ENCODE results near the gene GOLGA5.
"Not testable (repeated sequence)": the region's sequence is repeated elsewhere in the genome, so short reads cannot be mapped to it uniquely, and the experiment has no call there.

The GOLGA5 gene

DNA sequence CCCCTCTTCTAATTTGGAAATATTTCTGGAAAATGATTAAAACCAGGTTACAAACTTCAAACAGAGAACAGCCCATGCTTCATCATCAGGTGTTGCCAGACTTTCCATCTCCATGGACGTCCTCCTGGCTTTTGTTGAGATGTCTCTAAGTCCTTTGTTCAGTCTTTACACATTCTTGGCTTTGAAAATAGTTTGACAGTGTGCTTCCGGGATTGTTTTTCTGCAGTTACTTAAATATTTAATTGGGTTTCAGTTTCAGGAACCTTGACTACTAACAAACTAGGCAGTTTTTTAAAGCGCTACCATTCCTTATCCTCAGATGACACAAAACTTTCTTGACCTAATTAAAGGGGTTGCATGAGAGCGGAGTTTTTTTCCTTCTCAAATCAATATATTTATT lies 47.8 kb downstream of the GOLGA5 start:
- no peak for DNase-seq

- no peak for DNase-seq
Observed at GRCh38 chr14:92844204-92844603, 50.1 kb downstream of the GOLGA5 start.

DNA sequence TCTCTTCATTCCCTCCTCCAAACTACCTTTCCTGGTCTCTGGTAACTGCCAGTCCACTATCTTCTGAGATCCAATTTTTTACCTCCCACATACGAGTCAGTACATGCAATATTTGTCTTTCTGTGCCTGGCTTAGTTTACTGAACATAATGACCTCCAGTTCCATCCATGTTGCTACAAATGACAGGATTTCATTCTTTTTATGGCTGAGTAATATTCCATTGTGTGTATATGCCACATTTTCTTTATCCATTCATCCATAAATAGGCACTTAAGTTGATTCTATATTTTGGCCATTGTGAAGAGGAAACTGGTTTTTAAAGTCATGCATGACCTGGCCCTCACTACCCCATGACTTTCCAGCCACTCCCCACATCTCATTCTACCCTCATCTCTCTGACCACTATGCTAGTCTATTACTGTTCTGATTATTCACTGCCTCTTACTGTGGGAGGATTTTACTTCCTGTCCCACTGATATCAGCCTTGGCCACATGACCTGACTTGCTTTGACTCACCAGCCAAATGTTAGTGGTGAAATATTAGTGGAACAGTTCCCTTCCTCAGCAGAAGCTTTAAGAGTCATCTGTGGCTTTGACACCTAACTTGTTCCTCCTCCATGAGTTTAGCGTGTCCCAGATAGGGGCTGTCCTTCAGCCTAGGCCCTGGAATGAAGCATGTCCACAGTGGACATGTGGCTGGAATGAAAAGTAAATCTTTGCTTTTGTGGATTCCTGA lies 52.2 kb downstream of the GOLGA5 start:
- DNase-seq = no peak

DNA sequence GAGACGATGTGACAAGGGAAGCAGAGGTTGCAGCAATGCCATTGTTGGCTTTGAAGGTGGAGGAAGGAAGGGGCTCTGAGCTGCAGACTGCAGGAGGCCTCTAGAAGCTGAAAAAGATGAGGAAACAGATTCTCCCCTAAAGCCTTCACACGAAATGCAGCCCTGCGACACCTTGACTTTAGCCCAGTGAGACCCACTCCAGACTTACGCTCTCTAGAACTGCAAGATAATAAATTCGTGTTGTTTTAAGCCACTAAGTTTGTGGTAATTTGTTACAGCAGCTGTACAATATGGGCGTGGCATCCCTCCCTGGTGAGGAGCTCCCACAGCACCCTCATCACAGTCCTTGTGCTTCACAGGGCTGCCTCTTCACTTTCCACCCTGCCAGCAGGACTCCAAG lies 53.2 kb downstream of the GOLGA5 start:
- DNase-seq = no peak

DNA sequence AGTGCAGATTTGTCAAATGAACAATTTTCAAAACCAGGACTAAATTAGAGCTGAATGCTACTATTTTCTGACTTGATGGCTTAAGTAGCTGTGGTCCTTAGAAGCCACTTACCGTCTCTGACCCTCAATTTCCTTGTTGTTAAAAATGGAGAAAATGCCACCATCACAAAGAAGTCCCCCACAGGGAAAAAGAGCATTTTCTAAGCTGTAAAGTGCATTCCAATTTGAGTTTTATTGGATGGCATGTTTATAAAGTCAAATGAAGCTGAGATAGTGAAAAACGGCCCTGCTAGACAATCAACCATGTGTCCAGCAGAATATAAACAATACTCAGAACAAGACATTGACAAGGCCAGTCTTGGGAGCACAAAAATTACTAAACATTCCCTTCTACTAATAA lies 53.6 kb downstream of the GOLGA5 start:
- no peak for DNase-seq

DNA sequence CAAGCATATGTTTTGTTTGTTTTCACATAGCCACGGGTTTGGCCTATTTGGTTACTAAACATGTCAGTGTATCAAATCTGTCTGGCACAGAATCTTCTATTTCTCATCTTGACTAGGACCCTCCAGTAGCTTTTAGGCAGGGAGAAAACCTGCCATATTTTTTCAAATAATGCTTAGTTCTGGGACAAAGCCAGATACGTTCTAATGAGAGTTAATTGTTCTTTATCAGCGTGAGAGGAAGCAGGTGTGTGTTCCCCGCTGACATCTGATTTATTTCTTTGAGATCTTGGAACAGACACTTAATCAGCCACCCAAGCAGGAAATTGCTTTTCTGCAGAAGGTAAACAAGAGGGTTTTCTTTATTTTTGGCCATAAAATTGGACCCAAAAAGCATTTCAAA lies 54.8 kb downstream of the GOLGA5 start:
- DNase-seq = no peak

GRCh38 chr14:92850492-92850891 lies 56.4 kb downstream of the GOLGA5 start:
- no peak for DNase-seq

GRCh38 chr14:92853136-92853535 lies 59.0 kb downstream of the GOLGA5 start:
- not testable (repeated sequence) for DNase-seq

- DNase-seq = no peak
Observed at GRCh38 chr14:92860049-92860840, 66.1 kb downstream of the GOLGA5 start.

GRCh38 chr14:92861856-92862745 lies 68.0 kb downstream of the GOLGA5 start:
- DNase-seq = no peak

DNA sequence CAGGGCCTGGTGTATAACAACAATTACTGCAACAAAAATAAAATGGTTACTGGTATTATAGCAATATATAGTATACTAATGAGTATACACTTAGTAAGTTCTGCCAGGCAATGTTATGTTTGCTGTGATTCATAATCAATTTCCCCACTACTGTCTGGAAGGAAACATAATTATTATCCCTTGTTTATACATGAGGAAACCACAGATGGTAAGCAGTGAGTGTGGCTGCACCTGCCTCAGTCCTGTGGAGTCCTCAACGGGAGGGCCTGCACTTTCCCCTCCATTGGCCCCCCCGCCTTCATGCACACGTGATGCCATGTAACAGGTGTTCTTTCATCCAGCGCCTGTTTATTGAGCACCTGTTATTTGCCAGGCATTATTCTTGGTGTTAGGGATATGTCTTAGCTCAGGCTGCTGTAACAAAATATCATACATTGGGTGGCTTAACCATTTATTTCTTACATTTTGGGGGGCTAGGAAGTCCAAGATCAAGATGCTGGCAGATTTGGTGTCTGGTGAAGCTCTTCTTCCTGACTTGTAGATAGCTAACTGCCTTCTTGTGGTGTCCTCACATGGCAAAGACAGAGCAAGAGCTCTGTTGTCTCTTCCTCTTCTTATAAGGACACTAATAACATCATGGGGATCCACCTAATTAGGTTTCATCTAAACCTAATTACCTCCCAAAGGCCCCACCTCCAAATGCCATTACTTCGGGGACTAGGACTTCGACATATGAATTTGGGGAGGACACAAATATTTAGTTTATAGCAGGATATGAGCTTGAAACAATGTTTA lies 69.4 kb downstream of the GOLGA5 start:
- no peak for DNase-seq

DNA sequence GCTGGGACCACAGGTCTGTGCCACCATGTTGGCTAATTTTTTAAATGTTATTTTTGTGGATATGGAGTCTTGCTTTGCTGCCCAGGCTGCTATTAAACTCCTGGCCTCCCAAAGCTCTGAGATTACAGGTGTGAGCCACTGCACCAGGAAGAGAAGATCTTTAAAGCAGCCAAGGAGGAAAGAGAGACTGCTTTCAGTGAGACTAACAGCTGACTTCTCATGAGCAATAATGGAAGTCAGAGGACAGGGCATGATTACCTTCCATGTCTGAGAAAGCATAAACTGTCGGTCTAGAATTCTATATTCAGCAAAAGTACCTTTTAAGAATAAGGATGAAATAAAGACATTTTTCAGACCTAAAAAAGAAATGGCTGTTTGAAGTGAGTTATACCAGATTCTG lies 71.6 kb downstream of the GOLGA5 start:
- DNase-seq = no peak

GRCh38 chr14:92866181-92866752 lies 72.2 kb downstream of the GOLGA5 start:
- DNase-seq = no peak

GRCh38 chr14:92866901-92867865 lies 73.1 kb downstream of the GOLGA5 start:
- DNase-seq = no peak

DNA sequence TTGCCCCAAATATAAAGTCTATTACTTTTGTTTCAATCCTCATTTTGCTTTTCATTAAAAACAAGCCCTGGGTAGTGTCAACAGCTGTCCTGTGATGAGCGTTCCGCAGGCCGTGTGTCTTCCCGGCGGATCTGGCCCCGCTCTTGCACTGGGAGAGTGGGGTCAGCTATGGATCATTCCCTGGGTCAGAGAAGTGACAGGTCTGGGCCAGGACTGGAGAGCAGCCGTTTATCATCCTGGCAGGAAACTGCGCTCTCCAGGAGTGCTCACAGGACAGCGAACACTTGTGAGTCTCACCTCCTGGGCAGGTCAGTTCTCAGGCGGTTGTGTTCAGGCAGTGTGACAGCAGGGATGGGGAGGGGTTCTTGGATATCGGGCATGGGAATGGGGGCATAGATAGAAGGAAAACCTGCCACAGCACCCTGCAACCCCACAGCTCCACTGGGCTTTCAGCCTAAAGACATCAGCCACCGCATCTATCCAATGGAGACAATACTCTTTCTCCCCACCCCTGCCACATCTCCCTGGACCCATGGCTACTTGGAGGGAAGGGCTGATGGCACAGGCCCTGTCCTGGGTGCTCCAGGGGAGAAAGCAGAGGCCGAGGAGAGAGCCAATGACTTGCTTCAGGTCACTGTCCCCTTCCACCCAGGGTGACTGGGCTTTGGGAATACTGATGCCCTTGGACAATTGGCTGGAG lies 81.0 kb downstream of the GOLGA5 start:
- no peak for DNase-seq

- no peak for DNase-seq
Observed at GRCh38 chr14:92877757-92878431, 83.8 kb downstream of the GOLGA5 start.

DNA sequence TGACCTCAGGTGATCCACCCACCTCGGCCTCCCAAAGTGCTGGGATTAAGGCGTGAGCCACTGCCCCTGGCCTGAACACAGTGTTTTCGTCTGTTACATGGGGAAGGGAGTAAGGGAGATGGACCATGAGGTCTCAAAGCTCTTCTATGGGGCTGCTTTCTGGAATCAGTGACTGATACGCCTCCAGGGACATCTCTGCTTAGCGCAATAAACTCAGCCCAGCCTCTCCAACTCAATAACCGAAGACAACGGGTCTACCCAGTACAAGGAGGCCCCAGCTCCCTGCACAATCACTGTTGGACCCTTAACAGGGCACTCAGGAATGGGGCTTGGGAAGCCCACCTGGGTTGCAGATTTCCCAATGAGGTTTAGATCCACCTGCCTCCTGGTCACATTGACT lies 86.2 kb downstream of the GOLGA5 start:
- no peak for DNase-seq

DNA sequence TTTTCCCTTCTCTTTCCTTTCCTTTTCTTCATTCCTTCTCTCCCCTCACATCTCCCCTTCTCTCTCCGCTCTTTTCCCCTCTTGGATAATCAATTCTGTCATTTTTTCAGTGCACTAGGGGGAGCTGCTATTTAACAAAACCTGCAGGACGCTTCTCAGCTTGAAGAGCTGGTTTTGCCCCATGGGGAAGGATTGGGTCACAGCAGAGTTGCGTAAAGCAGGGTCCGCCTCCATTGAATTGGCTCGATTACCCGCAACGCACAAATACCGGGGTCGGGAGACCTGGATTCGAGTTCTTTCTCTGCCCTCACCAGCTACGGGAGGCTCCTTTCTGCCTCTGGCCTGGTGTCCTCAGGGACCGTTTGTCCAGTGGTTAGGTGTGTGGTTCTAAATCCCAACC lies 86.7 kb downstream of the GOLGA5 start:
- DNase-seq = no peak

GRCh38 chr14:92883066-92883465 lies 89.0 kb downstream of the GOLGA5 start:
- DNase-seq = no peak

GRCh38 chr14:92884410-92884809 lies 90.3 kb downstream of the GOLGA5 start:
- no peak for DNase-seq

Measured in T1000 (cell line).